Activated CD4-positive, alpha-beta T cell treated with anti-CD3 and anti-CD28 coated beads, Interleukin-2, amount 10 ng/mL, durations not matched to agents 7 days and 5 days (primary cell): ENCODE data around the gene LOX. TPM values are rescaled to one million over a fixed set of nuclear protein-coding genes. Genes with fewer than 3 reads are reported as not detected.

Experiments used
- CTCF ChIA-PET: fragments of 350-600 bp; sonication (Branson Sonifier 250); formaldehyde crosslinking; loops from one replicate; lab custom pipeline; 2021; ENCODE audit warnings: antibody characterized with exemption; lab: Charles Lee
- POLR2A ChIA-PET: fragments of 350-600 bp; sonication (Branson Sonifier 250); formaldehyde crosslinking; loops from one replicate; lab custom pipeline; 2021; ENCODE audit warnings: antibody characterized with exemption; lab: Charles Lee
- DNase-seq: peaks from one replicate; pipeline ENCODE4 v3.0.0-alpha.2; 2020
- H3K27ac Mint-ChIP-seq: one replicate; pipeline ENCODE4 v1.8.0; 2021; ENCODE audit warnings: mild to moderate bottlenecking, moderate library complexity, mixed read lengths
- H3K27me3 Mint-ChIP-seq: one replicate; pipeline ENCODE4 v1.8.0; 2021; ENCODE audit warnings: mixed read lengths
- H3K36me3 Mint-ChIP-seq: one replicate; pipeline ENCODE4 v1.8.0; 2021; ENCODE audit warnings: low read depth, mixed read lengths
- H3K4me1 Mint-ChIP-seq: one replicate; pipeline ENCODE4 v1.8.0; 2021; ENCODE audit warnings: mixed read lengths
- H3K4me3 Mint-ChIP-seq: one replicate; pipeline ENCODE4 v1.8.0; 2021; ENCODE audit warnings: mild to moderate bottlenecking, moderate library complexity, mixed read lengths
- H3K9me3 Mint-ChIP-seq: one replicate; pipeline ENCODE4 v1.8.0; 2021; ENCODE audit warnings: mixed read lengths
- total RNA-seq, 2 experiments: library from RNA; stranded (reverse); gene quantifications; one replicate each; pipeline ENCODE4 v1.2.3, GENCODE V29; 2021

LOX gene
- total RNA-seq, 2 experiments from 2014 or later: 0.04 to 0.10 TPM

GRCh38 chr5:122056913-122057312 lies 21.1 kb downstream of the LOX start:
- H3K27ac Mint-ChIP-seq: no peak overlapping the region
- H3K36me3 Mint-ChIP-seq: peaks cover 2% of the 10 kb centered on the region
- CTCF ChIA-PET: no interaction called here
- H3K9me3 Mint-ChIP-seq: no peaks in the 10 kb centered on the region
- no peak for DNase-seq
- no peaks in the 10 kb centered on the region for H3K27me3 Mint-ChIP-seq
- H3K4me3 Mint-ChIP-seq: no peak overlapping the region
- POLR2A ChIA-PET: no interaction called here
- no peaks in the 10 kb centered on the region for H3K4me1 Mint-ChIP-seq

- no peaks in the 10 kb centered on the region for H3K9me3 Mint-ChIP-seq
- H3K27ac Mint-ChIP-seq: no peak overlapping the region
- ChIA-PET CTCF (no interaction called here), POLR2A (no interaction called here)
- no peaks in the 10 kb centered on the region for H3K27me3 Mint-ChIP-seq
- DNase-seq: no peak
- no peak overlapping the region for H3K4me3 Mint-ChIP-seq
- H3K4me1 Mint-ChIP-seq: no peaks in the 10 kb centered on the region
- peaks cover 2% of the 10 kb centered on the region for H3K36me3 Mint-ChIP-seq
Measured at GRCh38 chr5:122054266-122054665, 23.8 kb downstream of the LOX start.

- peaks cover 2% of the 10 kb centered on the region for H3K36me3 Mint-ChIP-seq
- DNase-seq: no peak
- H3K27ac Mint-ChIP-seq: no peak overlapping the region
- POLR2A ChIA-PET: no interaction called here
- H3K9me3 Mint-ChIP-seq: no peaks in the 10 kb centered on the region
- no peaks in the 10 kb centered on the region for H3K4me1 Mint-ChIP-seq
- H3K4me3 Mint-ChIP-seq: no peak overlapping the region
- no peaks in the 10 kb centered on the region for H3K27me3 Mint-ChIP-seq
- CTCF ChIA-PET: no interaction called here
Measured at GRCh38 chr5:122053181-122054109, 24.6 kb downstream of the LOX start.

- Mint-ChIP-seq H3K27ac (no peak overlapping the region), H3K4me1 (no peaks in the 10 kb centered on the region), H3K4me3 (no peak overlapping the region), H3K9me3 (peaks cover 2% of the 10 kb centered on the region), H3K27me3 (no peaks in the 10 kb centered on the region), H3K36me3 (peaks cover 2% of the 10 kb centered on the region)
- ChIA-PET CTCF (no interaction called here), POLR2A (no interaction called here)
- DNase-seq: no peak
Measured at GRCh38 chr5:122051569-122051968, 26.5 kb downstream of the LOX start.

GRCh38 chr5:122050959-122051358 lies 27.1 kb downstream of the LOX start:
- Mint-ChIP-seq H3K27me3 (no peaks in the 10 kb centered on the region), H3K4me1 (no peaks in the 10 kb centered on the region), H3K4me3 (no peak overlapping the region), H3K9me3 (peaks cover 2% of the 10 kb centered on the region), H3K27ac (no peak overlapping the region), H3K36me3 (peaks cover 2% of the 10 kb centered on the region)
- CTCF ChIA-PET: no interaction called here
- POLR2A ChIA-PET: no interaction called here
- no peak for DNase-seq

GRCh38 chr5:122040636-122041302 lies 37.3 kb downstream of the LOX start:
- no peak overlapping the region for H3K27ac Mint-ChIP-seq
- peaks cover 2% of the 10 kb centered on the region for H3K36me3 Mint-ChIP-seq
- H3K27me3 Mint-ChIP-seq: no peaks in the 10 kb centered on the region
- H3K9me3 Mint-ChIP-seq: peaks cover 4% of the 10 kb centered on the region
- no peaks in the 10 kb centered on the region for H3K4me1 Mint-ChIP-seq
- DNase-seq: no peak
- ChIA-PET CTCF (interaction anchor here (0.9 kb wide), 1 partner anchor 12 kb away, joined by 4 read pairs; no protein-coding TSS in a partner anchor), POLR2A (no interaction called here)
- H3K4me3 Mint-ChIP-seq: no peak overlapping the region

- H3K27ac Mint-ChIP-seq: no peak overlapping the region
- CTCF ChIA-PET: interaction anchor here (0.6 kb wide), 1 partner anchor 64 kb away, joined by 5 read pairs; no protein-coding TSS in a partner anchor
Measured at GRCh38 chr5:122036326-122036725, 41.7 kb downstream of the LOX start.

GRCh38 chr5:122035913-122036312 lies 42.1 kb downstream of the LOX start:
- ChIA-PET CTCF (interaction anchor here (0.6 kb wide), 1 partner anchor 65 kb away, joined by 5 read pairs; no protein-coding TSS in a partner anchor), POLR2A (no interaction called here)
- Mint-ChIP-seq H3K9me3 (no peaks in the 10 kb centered on the region), H3K36me3 (peaks cover 5% of the 10 kb centered on the region), H3K27ac (no peak overlapping the region), H3K27me3 (no peaks in the 10 kb centered on the region), H3K4me3 (no peak overlapping the region), H3K4me1 (no peaks in the 10 kb centered on the region)
- DNase-seq: no peak

More at GRCh38 chr5:122036326-122036725, 41.7 kb downstream of the LOX start:
- Mint-ChIP-seq H3K9me3 (no peaks in the 10 kb centered on the region), H3K4me1 (no peaks in the 10 kb centered on the region), H3K4me3 (no peak overlapping the region), H3K27me3 (no peaks in the 10 kb centered on the region), H3K36me3 (peaks cover 2% of the 10 kb centered on the region)
- POLR2A ChIA-PET: no interaction called here
- no peak for DNase-seq

GRCh38 chr5:122031836-122032235 lies 46.2 kb downstream of the LOX start:
- no peak overlapping the region for H3K4me3 Mint-ChIP-seq
- ChIA-PET POLR2A (no interaction called here), CTCF (no interaction called here)
- no peaks in the 10 kb centered on the region for H3K4me1 Mint-ChIP-seq
- no peaks in the 10 kb centered on the region for H3K9me3 Mint-ChIP-seq
- no peak overlapping the region for H3K27ac Mint-ChIP-seq
- no peaks in the 10 kb centered on the region for H3K27me3 Mint-ChIP-seq
- no peak for DNase-seq
- peaks cover 12% of the 10 kb centered on the region for H3K36me3 Mint-ChIP-seq

- Mint-ChIP-seq H3K4me3 (no peak overlapping the region), H3K27ac (no peak overlapping the region), H3K27me3 (no peaks in the 10 kb centered on the region), H3K4me1 (no peaks in the 10 kb centered on the region), H3K9me3 (no peaks in the 10 kb centered on the region), H3K36me3 (peaks cover 12% of the 10 kb centered on the region)
- no peak for DNase-seq
- POLR2A ChIA-PET: no interaction called here
- CTCF ChIA-PET: interaction anchor here (0.6 kb wide), 1 partner anchor 37 kb away, joined by 3 read pairs; no protein-coding TSS in a partner anchor
Measured at GRCh38 chr5:122030251-122030650, 47.8 kb downstream of the LOX start.

GRCh38 chr5:122029818-122030217 lies 48.2 kb downstream of the LOX start:
- H3K27me3 Mint-ChIP-seq: no peaks in the 10 kb centered on the region
- peaks cover 12% of the 10 kb centered on the region for H3K36me3 Mint-ChIP-seq

GRCh38 chr5:122022966-122023365 lies 55.1 kb downstream of the LOX start:
- Mint-ChIP-seq H3K4me1 (peaks cover 7% of the 10 kb centered on the region), H3K36me3 (peaks cover 40% of the 10 kb centered on the region)

More at GRCh38 chr5:122029818-122030217, 48.2 kb downstream of the LOX start:
- DNase-seq: no peak
- H3K9me3 Mint-ChIP-seq: no peaks in the 10 kb centered on the region
- no peak overlapping the region for H3K4me3 Mint-ChIP-seq
- CTCF ChIA-PET: interaction anchor here (0.6 to 1.3 kb wide), 2 partner anchors 10 to 37 kb away, joined by 3 to 4 read pairs; no protein-coding TSS in a partner anchor
- POLR2A ChIA-PET: no interaction called here
- H3K27ac Mint-ChIP-seq: no peak overlapping the region
- no peaks in the 10 kb centered on the region for H3K4me1 Mint-ChIP-seq

More at GRCh38 chr5:122022966-122023365, 55.1 kb downstream of the LOX start:
- ChIA-PET CTCF (no interaction called here), POLR2A (no interaction called here)
- Mint-ChIP-seq H3K4me3 (no peak overlapping the region), H3K9me3 (no peaks in the 10 kb centered on the region), H3K27ac (no peak overlapping the region), H3K27me3 (no peaks in the 10 kb centered on the region)
- no peak for DNase-seq
